Activated gamma-delta T cell treated with Interleukin-2 at 50 U/mL for 16 hours (primary cell): ENCODE results near the gene VPS50.
"Not testable (repeated sequence)": the region's sequence is repeated elsewhere in the genome, so short reads cannot be mapped to it uniquely, and the experiment has no call there.

ENCODE experiments used
- DNase-seq: peaks from one replicate; pipeline ENCODE4 v3.0.0-alpha.2; 2020

Gene VPS50

DNA sequence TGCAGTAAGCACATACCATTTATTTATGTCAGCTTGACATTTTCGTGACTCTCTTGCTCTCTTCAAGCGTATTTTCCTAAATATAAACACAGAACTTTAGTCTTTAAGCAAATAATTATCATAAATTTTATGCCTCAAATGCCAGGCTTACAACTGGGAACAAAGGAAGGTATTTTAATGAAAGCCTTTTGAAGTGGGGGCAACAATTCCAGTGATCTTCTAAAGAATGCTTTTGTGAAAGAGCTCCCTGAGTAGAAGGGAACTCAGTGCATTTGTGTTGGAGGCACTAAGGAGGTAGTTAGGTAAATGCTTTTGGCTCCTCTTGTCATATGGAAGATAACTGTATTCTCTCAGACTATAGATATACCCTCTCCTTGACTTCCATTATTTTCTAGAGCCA is 104.9 kb downstream of the VPS50 start:
- no peak for DNase-seq

DNA sequence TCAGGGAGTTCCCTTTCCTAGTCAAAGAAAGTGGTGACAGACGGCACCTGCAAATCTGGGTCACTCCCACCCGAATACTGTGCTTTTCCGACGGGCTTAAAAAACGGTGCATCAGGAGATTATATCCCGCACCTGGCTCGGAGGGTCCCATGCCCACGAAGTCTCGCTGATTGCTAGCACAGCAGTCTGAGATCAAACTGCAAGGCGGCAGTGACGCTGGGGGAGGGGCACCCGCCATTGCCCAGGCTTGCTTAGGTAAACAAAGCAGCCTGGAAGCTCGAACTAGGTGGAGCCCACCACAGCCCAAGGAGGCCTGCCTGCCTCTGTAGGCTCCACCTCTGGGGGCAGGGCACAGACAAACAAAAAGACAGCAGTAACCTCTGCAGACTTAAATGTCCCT is 110.0 kb downstream of the VPS50 start:
- DNase-seq = not testable (repeated sequence)

DNA sequence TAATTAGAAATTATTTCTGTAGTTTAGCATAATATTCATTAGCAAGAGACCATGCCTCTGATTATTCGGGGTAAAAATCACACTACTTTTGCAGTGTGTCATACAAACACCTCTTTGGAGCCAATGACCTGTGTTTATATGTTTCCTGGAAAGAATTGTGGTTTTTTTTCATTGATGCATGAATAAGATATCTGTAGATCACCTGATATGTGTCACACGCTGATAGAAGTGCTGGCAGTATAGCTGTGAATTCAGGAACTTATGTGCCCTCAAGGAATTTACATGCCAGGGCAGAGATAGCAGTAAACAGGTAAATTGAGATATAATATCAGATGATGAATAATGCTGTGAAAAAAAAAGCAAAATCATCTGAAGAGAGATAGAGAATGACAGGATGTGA is 118.2 kb downstream of the VPS50 start:
- no peak for DNase-seq

DNA sequence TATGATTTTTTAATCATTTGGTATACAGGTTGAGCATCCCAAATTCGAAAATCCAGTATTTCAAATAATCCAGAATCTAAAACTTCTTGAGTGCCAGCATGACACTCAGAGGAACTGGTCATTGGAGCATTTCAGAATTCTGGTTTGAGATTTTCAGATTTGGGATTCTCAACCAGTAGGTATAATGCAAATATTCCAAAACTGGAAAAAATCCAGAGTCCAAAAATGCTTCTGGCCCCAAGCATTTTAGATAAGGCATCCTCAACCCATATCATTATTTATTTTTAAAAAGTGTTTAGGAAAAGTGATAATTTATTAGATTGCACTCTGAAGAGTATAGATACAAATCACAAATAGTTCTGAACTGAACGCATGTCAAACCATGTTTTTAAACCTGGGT is 120.7 kb downstream of the VPS50 start:
- no peak for DNase-seq

DNA sequence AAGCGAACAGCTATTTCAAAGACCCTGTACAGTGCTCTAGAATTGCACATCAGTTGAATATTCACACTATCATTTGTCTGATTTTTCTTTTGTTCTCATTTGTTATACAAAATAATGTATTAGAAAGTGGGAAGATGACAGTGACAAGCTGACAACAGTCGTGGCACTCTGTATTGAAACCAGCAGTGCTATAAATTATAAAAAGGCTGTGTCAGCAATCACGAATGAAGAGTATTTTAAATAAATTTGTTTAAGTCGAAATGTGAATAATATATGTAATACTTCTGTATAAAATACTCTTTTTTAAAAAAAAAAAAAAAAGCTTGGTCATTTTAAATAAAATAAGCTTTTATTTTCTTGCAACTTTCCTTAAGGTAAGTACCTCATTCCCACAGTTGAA is 122.6 kb downstream of the VPS50 start:
- no peak for DNase-seq

DNA sequence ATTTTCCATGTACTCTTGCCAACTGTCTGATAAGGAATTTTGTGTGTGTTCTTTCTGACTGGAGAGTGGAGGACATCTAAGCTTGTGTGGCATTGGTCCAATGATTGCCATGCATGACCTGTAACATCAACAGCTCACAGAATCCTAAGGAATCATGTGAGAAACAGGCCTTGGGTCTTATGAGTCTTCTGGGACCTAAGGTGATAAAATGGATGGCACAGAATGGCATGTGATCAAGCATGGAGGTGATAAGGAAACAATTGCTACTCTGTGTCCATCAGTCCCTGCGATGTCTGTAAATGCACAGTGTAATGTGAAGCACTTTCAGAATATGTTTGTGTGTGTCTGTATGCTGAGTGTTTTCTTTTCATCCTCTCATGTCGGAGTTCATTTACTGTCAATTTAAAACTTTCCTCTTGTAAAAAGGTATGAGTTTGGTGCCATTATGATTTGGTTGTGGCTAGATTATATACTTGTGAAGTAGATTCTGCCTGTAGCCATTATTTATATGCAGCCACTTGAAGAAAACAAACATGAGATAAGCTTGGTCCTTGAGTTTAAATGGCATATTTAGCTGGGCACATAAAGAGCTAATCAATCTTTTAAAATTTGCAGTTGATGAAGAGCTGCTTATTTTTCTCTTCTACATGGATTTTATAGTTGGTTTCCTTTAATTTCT is 127.5 kb downstream of the VPS50 start:
- no peak for DNase-seq

DNA sequence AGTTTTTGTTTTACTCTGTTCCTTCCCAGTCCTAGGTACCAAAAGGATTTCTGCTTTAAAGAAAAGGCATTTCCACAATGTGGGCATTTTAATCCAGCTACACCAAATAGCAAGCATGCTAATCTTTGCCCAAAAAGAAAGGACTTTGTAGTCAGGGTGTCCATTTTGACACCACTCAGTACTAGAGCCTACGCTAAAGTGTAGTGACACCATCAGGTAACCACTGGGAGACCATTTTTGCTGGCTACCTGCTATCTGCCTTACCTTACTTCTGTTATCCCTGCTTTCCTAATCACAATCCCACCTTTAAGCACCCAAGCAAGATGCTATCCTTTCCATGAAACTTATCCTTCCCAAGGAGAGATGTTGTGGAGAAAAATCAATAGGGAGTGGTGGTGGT is 129.7 kb downstream of the VPS50 start:
- DNase-seq = no peak

DNA sequence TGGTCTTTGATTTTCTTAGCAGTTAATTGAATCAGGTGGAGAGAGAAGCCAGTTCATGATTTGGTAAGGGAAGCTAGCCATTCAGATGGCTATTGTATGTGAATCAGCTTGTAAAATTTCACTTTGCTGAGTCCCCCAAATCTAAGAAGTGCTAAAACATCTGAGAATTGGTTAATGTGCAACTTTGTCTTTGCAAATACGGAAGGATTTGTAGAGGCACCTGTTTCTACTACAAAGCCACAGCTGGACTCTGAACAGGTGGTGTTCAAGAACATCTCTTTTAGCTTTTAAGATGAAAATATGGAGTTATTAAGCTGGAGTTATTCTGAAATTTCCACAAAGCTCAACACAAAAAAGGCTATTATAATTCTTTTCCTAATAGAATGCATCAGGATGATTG is 132.6 kb downstream of the VPS50 start:
- DNase-seq = no peak

DNA sequence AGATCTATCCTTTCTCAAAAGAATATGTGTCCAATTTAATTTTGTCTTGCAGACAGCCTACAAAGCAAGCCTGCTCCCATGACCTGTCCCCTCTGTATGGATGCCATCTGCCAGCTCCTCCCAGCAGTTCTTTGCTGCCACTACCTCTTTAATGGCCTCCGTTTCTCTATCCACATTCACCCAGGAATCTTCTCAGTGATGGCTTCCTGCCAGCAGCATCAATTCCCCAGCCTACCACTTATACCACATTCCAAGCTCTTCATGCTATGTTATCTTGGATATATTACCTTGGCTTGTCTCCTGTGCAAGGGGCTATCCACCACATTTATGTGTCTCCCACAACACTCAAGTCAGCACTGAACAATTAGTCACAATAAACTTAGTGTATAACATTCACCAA is 133.2 kb downstream of the VPS50 start:
- no peak for DNase-seq

DNA sequence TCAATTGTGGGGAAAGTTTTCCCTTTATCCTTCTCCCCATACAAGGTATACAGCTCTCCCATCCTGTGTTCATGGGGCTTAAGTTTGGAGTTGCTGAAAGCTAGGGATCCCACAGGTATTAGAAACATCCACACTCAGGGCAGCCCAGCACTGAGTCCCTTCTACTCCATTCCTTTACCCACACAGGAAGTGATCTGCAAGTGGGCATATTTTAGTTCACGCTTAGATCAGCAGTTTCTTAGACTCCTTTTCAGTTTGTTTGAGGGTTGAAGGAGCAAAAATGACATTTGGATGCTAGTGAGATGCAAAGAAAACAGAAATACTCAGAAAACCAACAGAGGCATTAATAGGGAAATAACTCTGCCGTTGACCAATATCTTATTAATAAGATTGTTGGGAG is 134.7 kb downstream of the VPS50 start:
- no peak for DNase-seq

DNA sequence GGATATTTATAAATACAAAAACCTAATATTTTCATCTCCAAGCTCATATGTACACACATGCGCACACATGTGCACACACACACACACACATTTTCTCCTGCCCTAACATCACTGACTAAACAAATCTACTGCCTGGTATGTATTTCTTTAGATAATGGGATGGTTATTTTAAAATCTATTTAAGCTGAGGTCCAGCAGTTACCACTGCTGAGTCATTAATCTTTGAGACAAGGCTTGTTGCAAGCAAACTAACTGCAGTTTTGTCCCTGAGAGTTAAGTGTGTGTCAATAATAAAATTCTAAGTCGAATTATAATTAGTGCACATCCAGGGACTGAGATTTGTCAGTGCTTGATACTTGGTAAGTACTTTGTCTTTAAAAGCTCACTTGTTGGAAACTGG is 135.1 kb downstream of the VPS50 start:
- DNase-seq = no peak

DNA sequence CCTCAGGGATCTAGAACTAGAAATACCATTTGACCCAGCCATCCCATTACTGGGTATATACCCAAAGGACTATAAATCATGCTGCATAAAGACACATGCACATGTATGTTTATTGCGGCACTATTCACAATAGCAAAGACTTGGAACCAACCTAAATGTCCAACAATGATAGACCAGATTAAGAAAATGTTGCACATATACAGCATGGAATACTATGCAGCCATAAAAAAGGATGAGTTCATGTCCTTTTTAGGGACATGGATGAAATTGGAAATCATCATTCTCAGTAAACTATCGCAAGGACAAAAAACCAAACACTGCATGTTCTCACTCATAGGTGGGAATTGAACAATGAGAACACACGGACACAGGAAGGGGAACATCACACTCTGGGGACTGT is 138.8 kb downstream of the VPS50 start:
- DNase-seq = not testable (repeated sequence)

DNA sequence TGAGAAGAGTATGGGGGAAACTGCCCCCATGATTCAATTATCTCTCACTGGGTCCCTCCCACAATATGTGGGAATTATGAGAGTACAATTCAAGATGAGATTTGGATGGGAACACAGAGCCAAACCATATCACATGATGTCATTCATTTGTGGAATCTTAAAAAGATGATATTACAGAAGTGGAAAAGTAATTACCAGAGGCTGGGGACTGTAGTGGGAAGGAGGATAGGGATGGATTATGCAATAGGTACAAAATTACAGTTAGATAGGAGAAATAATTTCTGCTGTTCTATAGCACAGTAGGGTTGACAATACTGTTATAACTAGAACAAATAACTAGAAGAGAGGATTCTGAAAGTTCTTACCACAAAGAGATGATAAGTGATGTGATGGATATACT is 141.4 kb downstream of the VPS50 start:
- DNase-seq = no peak

DNA sequence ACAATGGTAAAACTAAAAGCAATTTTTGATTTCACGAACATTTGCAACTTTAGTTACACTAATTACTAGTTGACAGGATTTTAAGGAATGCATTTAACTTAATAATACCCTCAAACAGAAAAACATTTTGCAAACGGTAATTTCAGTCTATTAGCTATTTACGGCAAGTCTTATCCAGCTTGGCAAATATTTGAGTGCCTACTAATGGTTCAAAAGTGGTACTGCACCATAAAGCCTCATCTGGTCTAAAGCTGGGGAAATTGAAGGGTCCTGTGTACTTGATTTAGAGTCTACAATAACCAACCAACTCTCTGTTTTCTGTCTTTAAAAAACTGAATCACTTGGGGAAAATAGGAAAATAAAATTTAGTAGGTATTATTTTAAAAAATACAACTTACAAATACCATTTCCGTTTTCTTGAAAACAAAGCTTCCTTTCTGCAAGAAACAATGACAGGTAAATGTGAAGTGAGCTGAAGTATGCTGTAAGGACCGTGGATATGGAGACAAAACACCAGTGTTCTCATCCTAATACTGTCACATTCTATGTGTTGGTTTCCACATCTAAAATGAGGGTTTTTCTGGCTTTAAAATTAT is 142.3 kb downstream of the VPS50 start:
- no peak for DNase-seq

DNA sequence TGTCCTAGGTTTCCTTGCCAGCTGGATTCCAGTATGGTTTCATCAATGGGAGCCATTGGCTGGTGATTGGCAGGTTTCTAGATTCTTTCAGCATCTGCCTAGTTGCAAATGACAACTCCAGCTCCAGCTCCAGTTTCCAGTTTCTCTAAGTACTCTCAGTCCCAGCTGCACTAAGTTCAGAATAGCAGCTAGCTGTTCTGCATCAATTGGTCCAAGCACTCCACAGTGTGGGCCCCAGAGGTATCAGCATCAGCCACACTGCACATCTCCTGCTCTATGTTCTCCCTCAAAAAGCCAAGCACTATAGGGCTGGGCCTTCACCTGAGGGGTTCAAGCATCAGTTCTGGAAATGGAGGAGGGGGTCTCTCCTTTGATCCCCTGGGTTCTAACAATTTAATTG is 143.4 kb downstream of the VPS50 start:
- no peak for DNase-seq

DNA sequence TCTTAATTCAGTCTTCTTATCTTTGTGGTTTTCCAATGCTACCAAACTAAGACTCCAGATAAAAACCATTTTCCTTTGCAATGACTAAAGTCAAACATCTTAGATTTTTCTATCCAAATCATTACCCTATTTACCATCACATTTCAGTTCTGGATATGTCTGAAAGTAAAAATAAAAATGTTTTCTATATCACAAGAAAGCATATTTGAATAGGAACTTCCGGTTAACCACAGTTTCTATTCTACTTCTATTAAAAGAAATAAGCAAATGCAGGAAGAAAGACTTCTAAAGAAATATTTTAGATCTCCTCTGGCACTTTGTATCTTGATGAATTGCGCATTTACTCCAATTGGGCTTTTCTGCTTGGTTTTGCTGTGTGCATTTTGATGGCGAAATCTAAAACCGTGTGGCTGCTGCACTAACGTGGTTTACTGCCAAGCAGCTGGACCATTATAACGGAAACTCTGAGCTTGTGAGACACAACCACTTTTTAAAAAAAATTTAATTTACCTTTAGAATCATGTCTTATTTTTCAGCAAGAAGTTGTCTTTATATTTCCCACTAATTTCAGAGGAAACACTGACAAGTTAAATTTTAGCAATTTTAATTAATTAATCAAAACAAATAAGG is 146.1 kb downstream of the VPS50 start:
- DNase-seq = no peak

DNA sequence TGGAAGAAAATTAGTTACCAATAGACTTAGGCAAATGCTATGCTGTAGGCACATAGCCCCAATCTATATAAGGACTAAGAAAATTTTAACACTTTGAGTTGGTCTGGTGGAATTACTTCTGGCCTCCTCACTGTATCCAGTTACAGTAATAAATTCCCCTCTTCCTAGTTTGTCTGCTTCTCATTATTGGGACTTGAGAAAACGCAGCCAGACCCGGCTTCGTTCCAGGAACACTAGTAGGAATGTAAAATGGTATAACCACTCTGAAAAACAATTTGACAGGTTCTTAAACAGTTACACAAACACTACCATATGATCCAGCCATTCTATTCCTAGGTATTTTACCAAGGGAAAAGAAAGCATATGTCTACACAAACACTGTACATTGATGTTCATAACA is 150.2 kb downstream of the VPS50 start:
- DNase-seq = no peak

DNA sequence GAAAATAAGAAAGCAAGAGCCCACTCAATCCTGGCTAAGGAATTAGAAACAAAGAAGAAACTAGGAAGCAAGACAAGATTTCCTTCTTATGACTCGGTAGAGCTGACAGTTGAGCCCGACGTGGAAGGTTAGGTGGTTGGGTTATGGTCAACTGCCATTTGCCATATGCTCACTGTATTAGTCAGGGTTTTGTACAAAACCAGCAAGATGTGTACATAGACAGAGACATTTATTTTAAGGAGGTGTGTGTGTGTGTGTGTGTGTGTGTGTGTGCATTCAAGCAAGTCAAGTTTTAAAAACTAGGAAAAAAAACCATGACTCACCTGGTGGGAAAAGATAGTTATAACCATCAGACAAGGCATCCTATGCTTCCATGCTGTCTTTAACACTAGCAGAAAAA is 158.5 kb downstream of the VPS50 start:
- no peak for DNase-seq

DNA sequence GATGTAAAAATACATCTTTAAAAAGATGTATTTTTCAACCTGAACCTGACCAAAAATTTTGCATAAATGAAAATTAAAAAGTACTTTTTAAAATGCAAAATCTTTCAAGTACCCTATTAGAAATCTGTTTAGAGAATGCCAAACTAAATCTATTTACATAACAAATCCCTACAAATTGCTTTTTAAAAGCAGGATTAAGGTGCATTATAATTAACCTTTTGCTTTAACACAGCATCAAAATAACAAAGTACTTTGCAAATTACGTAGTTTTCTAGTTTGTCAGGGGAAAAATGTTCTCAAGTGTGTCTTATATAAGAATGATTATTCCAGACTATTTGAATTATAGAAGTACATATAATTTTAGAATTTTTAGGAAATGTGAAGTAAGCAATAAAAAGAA is 160.8 kb downstream of the VPS50 start:
- no peak for DNase-seq

DNA sequence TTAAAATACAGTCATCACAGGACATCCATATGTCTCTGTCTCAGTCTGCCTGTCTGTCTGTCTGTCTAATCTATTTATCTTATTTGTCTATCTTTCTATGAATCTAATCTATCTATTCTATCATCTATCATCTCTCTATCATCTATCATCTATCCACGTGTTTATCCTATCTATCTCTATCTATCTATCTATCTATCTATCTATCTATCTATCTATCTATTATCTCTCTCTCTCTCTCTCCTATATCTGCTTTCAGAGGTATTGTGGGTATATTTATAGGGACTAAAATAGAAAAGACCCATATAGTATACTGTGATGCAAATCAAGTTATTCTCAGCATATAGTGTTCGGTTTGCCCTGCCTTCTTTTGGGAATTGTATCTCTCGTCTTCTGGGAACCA is 167.5 kb downstream of the VPS50 start:
- DNase-seq = no peak

DNA sequence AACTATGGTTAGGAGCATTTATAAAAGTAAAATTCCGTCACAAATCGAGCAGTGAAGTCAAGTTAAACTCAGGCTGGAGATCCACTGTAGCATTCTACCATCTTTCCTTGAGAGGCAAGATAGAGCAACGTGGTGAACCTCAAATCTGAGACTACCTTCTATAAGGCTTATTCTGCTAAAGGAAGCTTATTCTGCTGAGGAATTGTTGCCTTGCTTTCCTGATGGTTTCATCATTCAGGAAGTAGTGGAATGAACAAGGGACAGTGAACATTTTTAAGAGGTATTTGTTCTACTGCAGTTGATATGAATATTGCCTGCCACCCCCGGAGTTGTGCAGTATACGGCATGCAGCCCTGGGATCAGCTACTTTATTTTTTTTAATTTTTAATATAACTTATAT is 170.8 kb downstream of the VPS50 start:
- no peak for DNase-seq

DNA sequence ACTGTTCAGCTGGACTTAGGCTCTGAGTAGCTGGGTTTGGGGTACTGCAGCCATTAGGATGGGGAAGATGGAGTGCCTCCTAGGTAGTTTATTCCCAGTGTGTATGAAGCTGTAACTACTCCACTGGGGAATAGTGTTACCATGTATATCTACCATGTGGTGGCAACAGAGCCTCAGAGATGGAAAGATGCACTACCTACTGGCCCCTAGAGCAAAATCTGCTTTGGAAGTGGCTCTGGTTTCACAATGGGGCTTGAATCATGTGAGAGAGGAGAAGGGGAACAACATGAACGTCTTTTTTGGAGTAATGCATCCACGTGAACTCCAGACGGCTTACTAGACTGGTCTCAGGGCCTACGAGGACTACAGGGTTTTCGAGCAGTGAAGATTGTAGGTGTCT is 175.1 kb downstream of the VPS50 start:
- no peak for DNase-seq

DNA sequence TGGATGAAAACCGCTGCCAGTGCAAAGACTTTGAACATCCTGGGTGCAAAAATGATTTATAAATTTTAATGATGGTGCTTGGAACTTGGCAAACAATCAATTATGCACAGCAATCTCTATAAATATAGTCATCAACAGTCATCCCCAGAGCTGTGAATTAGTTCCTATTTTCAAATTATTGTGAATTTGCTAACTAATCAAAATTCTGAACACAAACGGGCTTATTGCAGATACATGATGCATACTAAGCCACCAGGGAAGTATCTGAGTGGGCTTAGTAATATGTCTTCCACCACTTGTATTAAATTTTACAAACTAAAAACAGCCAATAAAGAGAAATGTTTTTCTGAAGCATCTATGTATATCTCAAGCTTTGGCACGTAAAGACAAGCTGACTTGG is 177.2 kb downstream of the VPS50 start:
- DNase-seq = no peak
